Endothelial cell of umbilical vein (primary cell): ENCODE data around the gene ZCCHC14. TPM values are rescaled to one million over a fixed set of nuclear protein-coding genes. Genes with fewer than 3 reads are reported as not detected.

Experiments
- BruUV-seq: library from RNA; stranded (reverse); fragments of 400-500 nt; replicated peaks from 2 replicates; lab custom pipeline; 2021; lab: Mats Ljungman, UMichigan
- CTCF ChIA-PET: fragments of 300-600, 350-600 bp; sonication (Branson Sonifier 250); formaldehyde crosslinking; loops from one replicate; lab custom pipeline; 2021; ENCODE audit warnings: antibody characterized with exemption, inconsistent platforms; lab: Charles Lee
- POLR2A ChIA-PET: fragments of 300-600, 350-600 bp; sonication (Branson Sonifier 250); formaldehyde crosslinking; loops from one replicate; lab custom pipeline; 2021; ENCODE audit warnings: antibody characterized with exemption, inconsistent platforms; lab: Charles Lee
- DNase-seq: peaks from one replicate; pipeline ENCODE4 v3.0.0-alpha.2; 2011; ENCODE audit warnings: low read depth, low spot score
- FAIRE-seq: peaks from 2 replicates; lab custom pipeline; 2011; peaks lifted over from hg19 to GRCh38; lab: Jason Lieb, UNC
- H2AFZ ChIP-seq: 2 replicates; pipeline ENCODE4 v1.6.0; 2012; ENCODE audit warnings: low read depth, low read length, control low read depth, inconsistent platforms
- H3K27ac ChIP-seq: 2 replicates; pipeline ENCODE4 v1.5.1; 2011; ENCODE audit warnings: low read depth, mild to moderate bottlenecking, control low read depth, low read length, moderate library complexity; ENCODE audit not compliant: insufficient read depth
- H3K27me3 ChIP-seq, 2 experiments: 2 replicates each; pipeline versions ENCODE4 v1.6.0 to v1.6.1; 2011; ENCODE audit warnings: low read length in 2 of 2, mixed read lengths in 1 of 2; ENCODE audit not compliant: control insufficient read depth in 2 of 2, insufficient read depth in 2 of 2
- H3K36me3 ChIP-seq, 2 experiments: 2 replicates in 1 of 2; 3 replicates in 1 of 2; pipeline ENCODE4 v1.5.1; 2011; ENCODE audit warnings: low read length in 2 of 2, mild to moderate bottlenecking in 1 of 2, moderate library complexity in 1 of 2; ENCODE audit not compliant: control insufficient read depth in 2 of 2, insufficient read depth in 2 of 2; ENCODE audit errors: extremely low read depth in 1 of 2
- H3K4me1 ChIP-seq: 3 replicates; pipeline ENCODE4 v1.5.1; 2011; ENCODE audit warnings: mild to moderate bottlenecking, low read length; ENCODE audit not compliant: control insufficient read depth, insufficient read depth; ENCODE audit errors: extremely low read depth
- H3K4me2 ChIP-seq: 2 replicates; pipeline ENCODE4 v1.6.1; 2011; ENCODE audit warnings: low read length, control low read depth, mixed read lengths; ENCODE audit not compliant: insufficient read depth
- H3K4me3 ChIP-seq, 3 experiments: fragments of 200-600 bp in 1 of 3; sonication (generic), shearing (Covaris generic) in 1 of 3; replicated peaks in 1 of 3; 2 replicates each; pipeline ENCODE4 v1.5.1; 2011 to 2016; ENCODE audit warnings: control low read depth in 3 of 3, low read length in 3 of 3, mild to moderate bottlenecking in 2 of 3, inconsistent platforms in 1 of 3, low read depth in 1 of 3, moderate library complexity in 1 of 3; ENCODE audit not compliant: insufficient read depth in 1 of 3
- H3K79me2 ChIP-seq: 2 replicates; pipeline ENCODE4 v1.6.0; 2012; ENCODE audit warnings: low read length, inconsistent platforms; ENCODE audit not compliant: control insufficient read depth, insufficient read depth
- H3K9ac ChIP-seq: replicated peaks from 2 replicates; pipeline ENCODE3; 2011; ENCODE audit warnings: low read length, control low read depth; ENCODE audit not compliant: insufficient read depth; ENCODE audit errors: extremely low read depth
- H3K9me1 ChIP-seq: replicated peaks from 3 replicates; pipeline ENCODE4 v1.6.0; 2011; ENCODE audit warnings: mild to moderate bottlenecking, low read length; ENCODE audit not compliant: control insufficient read depth, insufficient read depth; ENCODE audit errors: extremely low read depth
- H3K9me3 ChIP-seq: replicated peaks from 2 replicates; pipeline ENCODE4 v1.5.1; 2012; ENCODE audit warnings: low read length, inconsistent platforms; ENCODE audit not compliant: control insufficient read depth, insufficient read depth
- H4K20me1 ChIP-seq: replicated peaks from 2 replicates; pipeline ENCODE3; 2011; ENCODE audit warnings: mild to moderate bottlenecking, low read length; ENCODE audit not compliant: control insufficient read depth, insufficient read depth; ENCODE audit errors: extremely low read depth
- CTCF ChIP-seq, 2 donors: IDR thresholded peaks; 1 replicate in 1 of 2; 2 replicates in 1 of 2; pipeline ENCODE4 v1.5.1; 2011; ENCODE audit warnings: low read length in 2 of 2, mild to moderate bottlenecking in 2 of 2, moderate library complexity in 2 of 2, control low read depth in 1 of 2, inconsistent platforms in 1 of 2, low read depth in 1 of 2; ENCODE audit not compliant: insufficient read depth in 1 of 2; ENCODE audit errors: extremely low read depth in 1 of 2
- EZH2 ChIP-seq: IDR thresholded peaks from 2 replicates; pipeline ENCODE4 v1.6.1; 2012; ENCODE audit warnings: borderline replicate concordance, low read depth, mild to moderate bottlenecking, moderate library complexity, low read length, inconsistent platforms; ENCODE audit not compliant: severe bottlenecking
- FOS ChIP-seq: IDR thresholded peaks from 2 replicates; pipeline ENCODE4 v1.6.1; 2011; ENCODE audit warnings: mild to moderate bottlenecking, low read length, moderate library complexity, borderline replicate concordance; ENCODE audit not compliant: insufficient read depth
- GATA2 ChIP-seq: IDR thresholded peaks from 2 replicates; pipeline ENCODE4 v1.7.0; 2011; ENCODE audit warnings: low read depth, mild to moderate bottlenecking, moderate library complexity, mixed read lengths, low read length; ENCODE audit not compliant: insufficient read length, insufficient read depth
- JUN ChIP-seq: IDR thresholded peaks from 2 replicates; pipeline ENCODE4 v1.6.1; 2011; ENCODE audit warnings: borderline replicate concordance, low read depth; ENCODE audit not compliant: insufficient read length, insufficient read depth
- MAX ChIP-seq: IDR thresholded peaks from 2 replicates; pipeline ENCODE4 v1.6.1; 2011; ENCODE audit not compliant: insufficient read depth, insufficient read length
- MYC ChIP-seq: IDR thresholded peaks from one replicate; pipeline ENCODE4 v1.6.1; 2011; ENCODE audit warnings: mild to moderate bottlenecking, low read depth, low read length
- POLR2A ChIP-seq: IDR thresholded peaks from 2 replicates; pipeline ENCODE4 v1.6.1; 2012; ENCODE audit warnings: low read depth, mild to moderate bottlenecking, control low read depth, low read length
- POLR2AphosphoS5 ChIP-seq: IDR thresholded peaks from 2 replicates; pipeline ENCODE4 v1.6.1; 2012; ENCODE audit warnings: low read depth, mild to moderate bottlenecking, control low read depth, low read length, moderate library complexity; ENCODE audit not compliant: insufficient read depth
- dilution Hi-C: fragments of 300-500 bp; cut with MboI; formaldehyde crosslinking; loops from one replicate; pipeline ENCODE4 v1.15.0; 2019; ENCODE audit warnings: low sequenced_read_pairs; ENCODE audit not compliant: extremely low pct_ligation_motif_present
- intact Hi-C: fragments of 100-400 bp; cut with micrococcal nuclease; formaldehyde crosslinking; loops from one replicate; pipeline ENCODE4 v1.10.0; 2022
- polyA plus RNA-seq, 4 experiments: library from polyadenylated mRNA; depleted of rRNA in 3 of 4; stranded (reverse) in 3 of 4; unstranded in 1 of 4; fragments of >200 nt; gene quantifications; 2 replicates each; pipeline versions ENCODE4 v1.2.1 to v1.2.3, GENCODE V29; 2011 to 2012; ENCODE audit warnings: missing spikeins in 1 of 4
- total RNA-seq: library from RNA; stranded (reverse); gene quantifications from 2 replicates; pipeline ENCODE4 v1.2.3, GENCODE V29; 2021

ZCCHC14 gene
- total and polyA plus RNA-seq, 2 donors (not counting 3 experiments of a cell fraction or from before 2014, with no cell fraction given): 9.5 to 30.9 TPM

DNA sequence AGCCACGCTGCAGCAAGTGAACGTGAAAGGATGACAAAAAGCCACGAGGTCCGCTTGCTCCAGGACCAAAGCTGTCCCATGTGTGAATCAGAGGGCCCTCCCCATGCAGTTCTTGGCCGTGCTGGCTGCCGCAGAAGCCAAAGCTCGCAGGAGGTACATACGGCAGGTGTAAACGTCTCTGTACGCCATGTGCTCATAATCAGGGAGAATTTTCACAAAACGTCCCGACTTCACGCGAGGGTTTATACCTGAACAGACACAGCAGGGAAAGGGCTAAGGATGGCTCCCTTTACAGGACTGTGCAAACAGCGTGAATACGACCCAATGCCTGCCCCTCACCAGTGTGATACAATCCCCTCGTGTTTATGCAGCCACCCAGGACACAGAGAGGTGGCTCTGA lies 134.6 kb downstream of the ZCCHC14 start:
- FAIRE-seq (no peak), DNase-seq (no peak)
- Histone ChIP-seq H3K27me3 (no peaks in the 10 kb centered on the region), H3K4me2 (no peak overlapping the region), H3K4me1 (no peaks in the 10 kb centered on the region), H3K9me1 (no peaks in the 10 kb centered on the region), H3K9me3 (no peaks in the 10 kb centered on the region), H4K20me1 (no peaks in the 10 kb centered on the region), H3K36me3 (peaks cover 5 to 23% of the 10 kb centered on the region in 2 experiments), H3K27ac (no peak overlapping the region), H3K9ac (no peak overlapping the region), H3K4me3 (no peak overlapping the region), H3K79me2 (no peaks in the 10 kb centered on the region), H2AFZ (no peak overlapping the region)
- intact Hi-C loops (no loop called here), dilution Hi-C loops (no loop called here)
- TF ChIP-seq MYC (no peak), EZH2 (no peak), FOS (no peak), JUN (no peak), POLR2AphosphoS5 (no peak), POLR2A (no peak), MAX (no peak), CTCF (IDR thresholded peaks at IDR 0.05; ENCODE audit: extremely low read depth in 1 of 2, insufficient read depth in 1 of 2, low read depth in 1 of 2, low read length in 2 of 2) (no peak), GATA2 (no peak)
- BruUV-seq: no TSS peak
- CTCF ChIA-PET: interaction anchor here (0.7 kb wide), 1 partner anchor 13 kb away, joined by 3 read pairs; no protein-coding TSS in a partner anchor
- POLR2A ChIA-PET: no interaction called here
